Nephron progenitor cell (in vitro differentiated cells): ENCODE results near the gene NT5C1A.

Source experiments
- DNase-seq: peaks from one replicate; pipeline ENCODE4 v3.0.0; 2021
- H3K27ac Mint-ChIP-seq: 2 replicates; pipeline ENCODE4 v1.8.0; 2021; ENCODE audit warnings: mild to moderate bottlenecking, moderate library complexity, mixed read lengths
- H3K27me3 Mint-ChIP-seq: 2 replicates; pipeline ENCODE4 v1.8.0; 2021; ENCODE audit warnings: mild to moderate bottlenecking, low read depth, mixed read lengths; ENCODE audit not compliant: poor library complexity
- H3K36me3 Mint-ChIP-seq: 2 replicates; pipeline ENCODE4 v1.8.0; 2021; ENCODE audit warnings: low read depth, mixed read lengths
- H3K4me1 Mint-ChIP-seq: 2 replicates; pipeline ENCODE4 v1.8.0; 2021; ENCODE audit warnings: mixed read lengths
- H3K4me3 Mint-ChIP-seq: 2 replicates; pipeline ENCODE4 v1.8.0; 2021; ENCODE audit warnings: mild to moderate bottlenecking, moderate library complexity, mixed read lengths
- H3K9me3 Mint-ChIP-seq: 2 replicates; pipeline ENCODE4 v1.8.0; 2021; ENCODE audit warnings: mild to moderate bottlenecking, moderate library complexity, mixed read lengths
- CTCF ChIP-seq: fragments of 200-600 bp; sonication (generic); IDR thresholded peaks from 2 replicates; pipeline ENCODE4 v1.5.0; 2021; ENCODE audit warnings: antibody characterized with exemption

Gene NT5C1A

GRCh38 chr1:39671793-39672550 lies at the start of gene NT5C1A:
NT5C1A (minus strand) TSS chr1:39672107; CDS start chr1:39672038, 69 bp downstream.
- Mint-ChIP-seq H3K4me1 (peaks cover 15% of the 10 kb centered on the region), H3K9me3 (no peaks in the 10 kb centered on the region), H3K36me3 (no peaks in the 10 kb centered on the region), H3K27ac (no peak within 1 kb of the TSS), H3K27me3 (peaks cover 98% of the 10 kb centered on the region), H3K4me3 (peak within 1 kb of the TSS; percentile 81)
- DNase-seq = peak; percentile 66
- TF ChIP-seq CTCF = no peak

- Mint-ChIP-seq H3K27ac (no peak overlapping the region), H3K36me3 (no peaks in the 10 kb centered on the region), H3K9me3 (peaks cover 5% of the 10 kb centered on the region), H3K4me1 (no peaks in the 10 kb centered on the region), H3K4me3 (no peak overlapping the region), H3K27me3 (peaks cover 97% of the 10 kb centered on the region)
- no peak for TF ChIP-seq CTCF
- DNase-seq = no peak
These were observed 49.8 kb upstream of the NT5C1A start for GRCh38 chr1:39721664-39722063.

DNA sequence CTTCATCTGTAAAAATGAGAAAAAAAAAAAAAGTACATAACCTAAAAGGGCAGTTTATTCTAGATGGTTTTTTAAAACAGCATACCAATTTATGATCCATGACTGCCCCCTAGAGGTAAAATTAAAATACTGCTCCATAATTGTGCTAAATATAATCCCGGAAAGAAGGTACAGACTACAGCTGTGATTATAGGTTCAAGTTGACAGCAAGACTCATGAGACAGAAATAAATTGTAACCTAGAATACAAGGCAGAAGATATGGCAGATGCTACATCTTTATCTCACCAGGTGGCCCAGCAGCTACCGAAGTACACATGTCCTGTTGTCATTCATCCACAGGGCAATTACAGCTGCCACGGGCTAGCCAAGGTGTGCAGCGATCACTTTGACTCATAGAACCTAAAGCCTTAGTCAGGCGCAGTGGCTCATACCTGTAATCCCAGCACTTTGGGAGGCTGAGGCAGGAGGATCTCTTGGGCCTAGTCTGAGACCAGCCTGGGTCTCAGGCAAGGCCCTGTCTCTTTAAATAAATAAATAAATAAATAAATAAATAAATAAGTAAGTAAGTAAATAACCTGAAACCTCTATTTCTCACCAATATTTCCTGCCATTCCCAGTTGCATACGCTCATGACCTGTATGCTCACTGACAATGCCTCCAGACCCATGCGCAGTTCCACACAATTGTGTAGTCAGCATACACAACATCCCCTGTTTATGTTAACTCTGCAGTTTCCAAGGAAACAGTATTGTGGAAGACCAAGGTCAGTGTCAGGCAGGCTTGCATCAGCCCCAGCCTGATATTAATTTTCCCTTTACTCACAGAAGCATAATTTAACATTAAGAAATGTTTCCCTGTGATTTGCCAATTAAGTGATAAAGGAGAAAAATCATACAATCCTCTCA lies 48.4 kb upstream of the NT5C1A start:
- H3K9me3 Mint-ChIP-seq = peaks cover 5% of the 10 kb centered on the region
- H3K27me3 Mint-ChIP-seq = peaks cover 97% of the 10 kb centered on the region
- H3K36me3 Mint-ChIP-seq = no peaks in the 10 kb centered on the region
- DNase-seq = no peak
- H3K27ac Mint-ChIP-seq = no peak overlapping the region
- TF ChIP-seq CTCF = peak; percentile 72
- no peak overlapping the region for H3K4me3 Mint-ChIP-seq
- no peaks in the 10 kb centered on the region for H3K4me1 Mint-ChIP-seq

- no peak for DNase-seq
- Mint-ChIP-seq H3K27ac (no peak overlapping the region), H3K36me3 (no peaks in the 10 kb centered on the region), H3K4me3 (no peak overlapping the region), H3K9me3 (no peaks in the 10 kb centered on the region), H3K4me1 (no peaks in the 10 kb centered on the region), H3K27me3 (peaks cover 98% of the 10 kb centered on the region)
- peak; percentile 5 for TF ChIP-seq CTCF
These were observed 45.9 kb upstream of the NT5C1A start for GRCh38 chr1:39717809-39718208.

GRCh38 chr1:39713557-39713956 lies 41.6 kb upstream of the NT5C1A start:
- Mint-ChIP-seq H3K27ac (no peak overlapping the region), H3K4me3 (no peak overlapping the region), H3K9me3 (peaks cover 4% of the 10 kb centered on the region), H3K27me3 (peaks cover 99% of the 10 kb centered on the region), H3K36me3 (no peaks in the 10 kb centered on the region), H3K4me1 (peaks cover 4% of the 10 kb centered on the region)
- DNase-seq = no peak
- TF ChIP-seq CTCF = no peak
